Measurements from ENCODE around the gene LAMB4.

Gene LAMB4

GRCh38 chr7:108077709-108078108 lies 52.5 kb downstream of the LAMB4 start:
- no peak for DNase-seq

GRCh38 chr7:108076156-108076555 lies 54.0 kb downstream of the LAMB4 start:
- DNase-seq: no peak

- DNase-seq: no peak
Observed at GRCh38 chr7:108073305-108074070, 56.7 kb downstream of the LAMB4 start.

GRCh38 chr7:108072739-108073138 lies 57.4 kb downstream of the LAMB4 start:
- no peak for DNase-seq

- DNase-seq: no peak
Observed at GRCh38 chr7:108072116-108072515, 58.0 kb downstream of the LAMB4 start.

GRCh38 chr7:108071551-108071950 lies 58.6 kb downstream of the LAMB4 start:
- no peak for DNase-seq

- no peak for DNase-seq
Observed at GRCh38 chr7:108069646-108070045, 60.5 kb downstream of the LAMB4 start.

GRCh38 chr7:108067844-108068243 lies 62.3 kb downstream of the LAMB4 start:
- no peak for DNase-seq

GRCh38 chr7:108066486-108066885 lies 63.7 kb downstream of the LAMB4 start:
- no peak for DNase-seq

- DNase-seq: no peak
Observed at GRCh38 chr7:108063520-108063933, 66.6 kb downstream of the LAMB4 start.

- DNase-seq: no peak
Observed at GRCh38 chr7:108062250-108063014, 67.7 kb downstream of the LAMB4 start.

- DNase-seq: no peak
Observed at GRCh38 chr7:108059526-108059925, 70.6 kb downstream of the LAMB4 start.

- no peak for DNase-seq
Observed at GRCh38 chr7:108057951-108058481, 72.1 kb downstream of the LAMB4 start.

GRCh38 chr7:108055611-108056021 lies 74.5 kb downstream of the LAMB4 start:
- no peak for DNase-seq

- DNase-seq: no peak
Observed at GRCh38 chr7:108054537-108054936, 75.6 kb downstream of the LAMB4 start.

GRCh38 chr7:108053250-108053649 lies 76.9 kb downstream of the LAMB4 start:
- DNase-seq: no peak

GRCh38 chr7:108051454-108051853 lies 78.7 kb downstream of the LAMB4 start:
- no peak for DNase-seq

- DNase-seq: no peak
Observed at GRCh38 chr7:108049962-108050361, 80.2 kb downstream of the LAMB4 start.

- no peak for DNase-seq
Observed at GRCh38 chr7:108048422-108048821, 81.7 kb downstream of the LAMB4 start.

GRCh38 chr7:108046952-108047506 lies 83.1 kb downstream of the LAMB4 start:
- no peak for DNase-seq

- no peak for DNase-seq
Observed at GRCh38 chr7:108045669-108046068, 84.5 kb downstream of the LAMB4 start.

- DNase-seq: no peak
Observed at GRCh38 chr7:108045154-108045553, 85.0 kb downstream of the LAMB4 start.

GRCh38 chr7:108044345-108044744 lies 85.8 kb downstream of the LAMB4 start:
- no peak for DNase-seq

GRCh38 chr7:108038986-108039385 lies 91.2 kb downstream of the LAMB4 start:
- no peak for DNase-seq
